ENCODE data around the gene LRRC23. TPM values are rescaled to one million over a fixed set of nuclear protein-coding genes. Genes with fewer than 3 reads are reported as not detected.

The LRRC23 gene
- total and polyA plus RNA-seq, 9 of the 15 experiments (the other 6 are each of a cell fraction or from before 2014, with no cell fraction given), result 2.2 to 7.0 (median 3.0) TPM

DNA sequence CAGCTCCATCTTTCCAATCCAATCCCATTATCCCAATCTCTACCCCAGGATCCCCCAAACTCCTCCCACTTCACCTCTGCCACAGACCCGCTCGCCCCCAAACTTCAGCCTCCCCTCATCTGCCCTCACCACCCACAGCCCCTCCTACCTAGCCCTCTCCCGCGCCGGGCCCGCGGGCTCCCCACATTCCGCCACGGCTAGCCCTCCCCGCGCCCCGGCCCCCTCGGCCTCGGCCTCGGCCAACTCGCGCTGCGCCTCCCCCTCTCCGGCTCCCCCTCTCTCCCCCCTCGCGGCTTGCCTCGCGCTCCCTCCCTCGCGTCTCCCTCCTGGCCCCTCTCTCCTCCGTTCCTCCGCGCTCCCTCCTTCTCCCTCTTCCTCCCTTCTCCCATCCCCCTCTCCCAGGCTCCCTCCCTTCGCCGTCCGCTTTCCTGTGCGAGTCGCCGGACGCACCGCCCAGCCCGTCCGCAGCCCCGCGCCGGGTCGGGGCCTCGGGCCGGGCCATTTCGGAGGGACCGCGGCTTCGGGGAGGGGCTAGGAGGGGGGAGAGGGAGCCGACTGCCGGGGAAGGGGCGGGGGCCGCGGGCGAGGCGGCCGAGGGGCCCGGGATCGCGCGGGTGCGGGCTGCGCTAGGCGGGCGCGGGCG lies 22.9 kb downstream of the LRRC23 start, which contains the start of gene ATN1 (continued):
- TF ChIP-seq ZNF212 (CRISPR knock-in tag; IDR thresholded peaks at IDR 0.05) (no peak), SREBF1 (IDR thresholded peaks at IDR 0.05; ENCODE audit: borderline replicate concordance, low read depth, low read length) (no peak), SIN3B (IDR thresholded peaks at IDR 0.05; ENCODE audit: low read depth) (no peak), SUPT5H (IDR thresholded peaks at IDR 0.05) (peak; percentile 75), KAT2B (IDR thresholded peaks at IDR 0.05; ENCODE audit: low read depth, low read length) (no peak), HLTF (IDR thresholded peaks at IDR 0.05) (no peak), ZSCAN29 (IDR thresholded peaks at IDR 0.05) (no peak), XRCC3 (IDR thresholded peaks at IDR 0.05) (no peak), DDX20 (tag; IDR thresholded peaks at IDR 0.05; ENCODE audit: low read depth) (no peak), RNF2 (IDR thresholded peaks at IDR 0.05) (no peak), ZNF583 (CRISPR knock-in tag; IDR thresholded peaks at IDR 0.05) (no peak), NRF1 (conservative IDR thresholded peaks at IDR 0.05 in 1 of 2, IDR thresholded peaks at IDR 0.05 in 1 of 2) (0 out of 4 replicates have a peak, but pooled peaks of 1 of the 2 experiments have one; percentile 13), ETV6 (IDR thresholded peaks at IDR 0.05; ENCODE audit: borderline replicate concordance in 1 of 2, low read depth in 2 of 2, low read length in 1 of 2) (no peak), ETV6 (CRISPR knock-in tag; IDR thresholded peaks at IDR 0.05; ENCODE audit: borderline replicate concordance) (no peak), ZFX (CRISPR knock-in tag; IDR thresholded peaks at IDR 0.05) (peak; percentile 66)
- TF ChIP-seq, protein P1, sequence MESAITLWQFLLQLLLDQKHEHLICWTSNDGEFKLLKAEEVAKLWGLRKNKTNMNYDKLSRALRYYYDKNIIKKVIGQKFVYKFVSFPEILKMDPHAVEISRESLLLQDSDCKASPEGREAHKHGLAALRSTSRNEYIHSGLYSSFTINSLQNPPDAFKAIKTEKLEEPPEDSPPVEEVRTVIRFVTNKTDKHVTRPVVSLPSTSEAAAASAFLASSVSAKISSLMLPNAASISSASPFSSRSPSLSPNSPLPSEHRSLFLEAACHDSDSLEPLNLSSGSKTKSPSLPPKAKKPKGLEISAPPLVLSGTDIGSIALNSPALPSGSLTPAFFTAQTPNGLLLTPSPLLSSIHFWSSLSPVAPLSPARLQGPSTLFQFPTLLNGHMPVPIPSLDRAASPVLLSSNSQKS (CRISPR knock-in tag; IDR thresholded peaks at IDR 0.05), result no peak
- TF ChIP-seq, protein P2, sequence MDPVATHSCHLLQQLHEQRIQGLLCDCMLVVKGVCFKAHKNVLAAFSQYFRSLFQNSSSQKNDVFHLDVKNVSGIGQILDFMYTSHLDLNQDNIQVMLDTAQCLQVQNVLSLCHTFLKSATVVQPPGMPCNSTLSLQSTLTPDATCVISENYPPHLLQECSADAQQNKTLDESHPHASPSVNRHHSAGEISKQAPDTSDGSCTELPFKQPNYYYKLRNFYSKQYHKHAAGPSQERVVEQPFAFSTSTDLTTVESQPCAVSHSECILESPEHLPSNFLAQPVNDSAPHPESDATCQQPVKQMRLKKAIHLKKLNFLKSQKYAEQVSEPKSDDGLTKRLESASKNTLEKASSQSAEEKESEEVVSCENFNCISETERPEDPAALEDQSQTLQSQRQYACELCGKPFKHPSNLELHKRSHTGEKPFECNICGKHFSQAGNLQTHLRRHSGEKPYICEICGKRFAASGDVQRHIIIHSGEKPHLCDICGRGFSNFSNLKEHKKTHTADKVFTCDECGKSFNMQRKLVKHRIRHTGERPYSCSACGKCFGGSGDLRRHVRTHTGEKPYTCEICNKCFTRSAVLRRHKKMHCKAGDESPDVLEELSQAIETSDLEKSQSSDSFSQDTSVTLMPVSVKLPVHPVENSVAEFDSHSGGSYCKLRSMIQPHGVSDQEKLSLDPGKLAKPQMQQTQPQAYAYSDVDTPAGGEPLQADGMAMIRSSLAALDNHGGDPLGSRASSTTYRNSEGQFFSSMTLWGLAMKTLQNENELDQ (CRISPR knock-in tag; IDR thresholded peaks at IDR 0.05; ENCODE audit: borderline replicate concordance), result no peak
